Ovary (tissue), 3 donors: ENCODE data around the gene RSRP1.

Experiments used
- CTCF ChIP-seq, 3 donors: fragments of 450-650 bp in 2 of 3; fragments of 200-600 bp in 1 of 3; IDR thresholded peaks; one replicate each; pipeline versions ENCODE4 v1.5.1 to v1.8.0; 2016 to 2022; ENCODE audit warnings: antibody characterized with exemption in 3 of 3, mild to moderate bottlenecking in 1 of 3
- EP300 ChIP-seq: sonication (generic); formaldehyde crosslinking; IDR thresholded peaks from one replicate; pipeline ENCODE4 v1.6.1; 2017; ENCODE audit warnings: antibody characterized with exemption
- donor health status: DM: no; HTN: no; CAD: no.

DNA sequence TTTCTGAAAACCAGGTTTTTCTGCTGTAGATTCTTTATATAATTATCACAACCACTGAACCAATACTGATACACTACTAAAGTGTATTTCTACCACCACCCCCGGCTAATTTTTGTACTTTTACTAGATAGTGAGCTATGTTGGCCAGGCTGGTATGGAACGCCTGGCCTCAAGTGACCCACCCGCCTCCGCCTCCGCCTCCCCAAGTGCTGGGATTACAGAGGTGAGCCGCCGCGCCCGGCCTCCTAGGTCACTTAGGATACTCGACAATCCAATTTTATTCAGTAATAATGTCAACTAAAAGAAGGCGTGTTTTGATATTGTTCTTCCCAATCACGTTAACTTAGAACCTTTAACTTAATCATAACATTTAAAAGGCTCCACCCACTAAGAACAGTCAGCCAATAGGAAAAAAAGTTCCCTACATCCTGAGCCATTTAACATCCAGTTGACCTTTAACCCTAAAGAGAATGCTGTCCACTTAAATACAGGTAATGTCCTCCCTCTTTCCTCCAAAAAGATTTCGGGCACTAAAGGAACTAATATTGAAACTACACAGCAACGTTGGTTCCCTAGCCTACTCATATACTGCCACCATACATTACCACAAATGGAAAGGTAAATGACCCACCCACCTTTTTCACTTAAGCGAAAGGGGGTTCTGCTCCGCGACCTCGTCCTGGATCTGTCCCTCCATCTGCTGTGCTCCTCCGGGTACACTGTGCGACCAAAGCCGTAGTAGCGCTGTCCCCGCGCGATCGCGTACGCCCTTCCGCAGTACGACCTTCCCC, 1.2 kb downstream of the RSRP1 start:
- no peak for TF ChIP-seq CTCF (IDR thresholded peaks at IDR 0.05)
- no peak for TF ChIP-seq EP300
